ENCODE results near the gene CTSV.
"Not testable (repeated sequence)": the region's sequence is repeated elsewhere in the genome, so short reads cannot be mapped to it uniquely, and the experiment has no call there.

CTSV gene

DNA sequence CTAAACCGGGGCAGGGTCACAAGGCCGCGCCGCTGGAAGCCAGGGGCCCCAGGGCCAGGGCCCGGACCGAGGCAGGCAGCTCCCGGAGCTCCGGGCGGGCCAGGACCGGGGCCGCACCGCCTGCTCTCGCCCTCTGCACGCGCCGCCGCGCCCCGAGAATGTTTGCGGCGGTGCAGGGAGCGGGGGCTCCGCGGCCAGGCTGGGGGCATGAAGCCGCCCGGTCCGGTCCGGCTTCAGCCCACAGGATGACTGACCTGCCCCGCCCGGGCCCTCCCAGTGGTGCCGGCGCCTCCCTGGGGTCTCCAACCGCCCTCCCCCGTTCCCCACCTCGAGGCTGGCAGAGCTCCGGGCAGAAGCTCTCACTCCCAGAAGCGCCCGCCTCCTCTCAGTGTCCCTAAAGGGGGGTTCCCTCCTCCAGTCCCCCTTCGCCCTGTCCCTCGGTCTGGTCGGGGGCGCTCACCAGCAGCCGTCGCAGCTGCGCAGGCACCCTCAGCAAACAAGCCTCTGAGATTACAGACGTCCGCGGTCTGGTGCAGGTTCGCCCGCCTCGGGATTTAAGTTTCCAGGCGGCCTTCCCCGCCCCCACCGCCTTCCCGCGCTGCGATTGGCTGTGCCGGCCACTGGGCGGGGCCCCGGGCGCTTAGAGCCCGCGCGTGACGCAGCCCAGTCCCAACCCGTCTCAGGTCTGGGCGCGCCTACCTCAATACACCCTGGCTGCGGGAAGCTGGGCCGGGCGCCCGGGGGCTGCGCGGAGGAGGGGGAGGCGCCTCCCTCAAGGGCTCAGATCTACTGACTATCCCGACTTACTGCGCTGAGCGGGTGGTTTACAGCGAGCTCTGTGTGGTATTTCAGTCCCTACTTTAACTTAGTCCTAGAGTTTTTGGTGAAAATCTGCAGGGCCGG is at the start of gene CTSV:
Gene CTSV, minus strand, starts transcription at position 532 of the 903 bp plus-strand sequence. CDS start 1,099 bp downstream, outside the sequence.
- Histone ChIP-seq H3F3A (ENCODE audit: control insufficient read depth, insufficient read depth) (no peaks in the 10 kb centered on the region), H3K27me3 (ENCODE audit: control insufficient read depth, low read length) (peaks cover 17% of the 10 kb centered on the region), H3K4me1 (ENCODE audit: control insufficient read depth, low read length) (no peaks in the 10 kb centered on the region), H3K79me2 (ENCODE audit: control insufficient read depth, low read length) (no peaks in the 10 kb centered on the region), H3K4me2 (ENCODE audit: low read length) (peak within 1 kb of the TSS; percentile 67), H3K27ac (ENCODE audit: low read depth, low read length) (no peak within 1 kb of the TSS), H4K20me1 (ENCODE audit: control insufficient read depth, insufficient read depth, low read depth, low read length) (no peaks in the 10 kb centered on the region), H3K9me3 (ENCODE audit: control insufficient read depth, insufficient read depth, low read length) (no peaks in the 10 kb centered on the region), H3K36me3 (ENCODE audit: control insufficient read depth, low read length) (no peaks in the 10 kb centered on the region), H3K4me3 (ENCODE audit: low read length) (peak within 1 kb of the TSS; percentile 51), H3K9me2 (replicated peaks; ENCODE audit: control insufficient read depth, low read length) (no peaks in the 10 kb centered on the region)
- no peak for TF ChIP-seq EZH2phosphoT487 (IDR thresholded peaks at IDR 0.05; ENCODE audit: borderline replicate concordance, low read length)
- no peak for TF ChIP-seq CTCF (IDR thresholded peaks at IDR 0.05; ENCODE audit: low read depth, low read length, poor library complexity, severe bottlenecking)

GRCh38 chr9:97087668-97088215 is 48.8 kb upstream of the CTSV start:
- H3K9me3 ChIP-seq (ENCODE audit: control insufficient read depth, insufficient read depth, low read length); H3K36me3 ChIP-seq (ENCODE audit: control insufficient read depth, low read length); H3K79me2 ChIP-seq (ENCODE audit: control insufficient read depth, low read length); H3K9me2 ChIP-seq (replicated peaks; ENCODE audit: control insufficient read depth, low read length); H3K27ac ChIP-seq (ENCODE audit: low read depth, low read length); H3K4me2 ChIP-seq (ENCODE audit: low read length); H4K20me1 ChIP-seq (ENCODE audit: control insufficient read depth, insufficient read depth, low read depth, low read length); H3F3A ChIP-seq (ENCODE audit: control insufficient read depth, insufficient read depth); H3K4me1 ChIP-seq (ENCODE audit: control insufficient read depth, low read length); H3K4me3 ChIP-seq (ENCODE audit: low read length); H3K27me3 ChIP-seq (ENCODE audit: control insufficient read depth, low read length): not testable (repeated sequence)

GRCh38 chr9:97084562-97084991 is 45.6 kb upstream of the CTSV start:
- not testable (repeated sequence) for H3K4me2 ChIP-seq (ENCODE audit: low read length); H3K79me2 ChIP-seq (ENCODE audit: control insufficient read depth, low read length); H4K20me1 ChIP-seq (ENCODE audit: control insufficient read depth, insufficient read depth, low read depth, low read length); H3K27ac ChIP-seq (ENCODE audit: low read depth, low read length); H3K9me3 ChIP-seq (ENCODE audit: control insufficient read depth, insufficient read depth, low read length); H3K9me2 ChIP-seq (replicated peaks; ENCODE audit: control insufficient read depth, low read length); H3K4me3 ChIP-seq (ENCODE audit: low read length); H3K27me3 ChIP-seq (ENCODE audit: control insufficient read depth, low read length); H3K4me1 ChIP-seq (ENCODE audit: control insufficient read depth, low read length); H3K36me3 ChIP-seq (ENCODE audit: control insufficient read depth, low read length); H3F3A ChIP-seq (ENCODE audit: control insufficient read depth, insufficient read depth)

- no peak for TF ChIP-seq EZH2phosphoT487 (IDR thresholded peaks at IDR 0.05; ENCODE audit: borderline replicate concordance, low read length)
- no peak for TF ChIP-seq CTCF (IDR thresholded peaks at IDR 0.05; ENCODE audit: low read depth, low read length, poor library complexity, severe bottlenecking)
- H3F3A ChIP-seq (ENCODE audit: control insufficient read depth, insufficient read depth), result no peaks in the 10 kb centered on the region
- no peaks in the 10 kb centered on the region for H3K27me3 ChIP-seq (ENCODE audit: control insufficient read depth, low read length)
- H3K79me2 ChIP-seq (ENCODE audit: control insufficient read depth, low read length), result no peaks in the 10 kb centered on the region
- H3K27ac ChIP-seq (ENCODE audit: low read depth, low read length), result no peak overlapping the region
- no peaks in the 10 kb centered on the region for H4K20me1 ChIP-seq (ENCODE audit: control insufficient read depth, insufficient read depth, low read depth, low read length)
- no peak overlapping the region for H3K4me2 ChIP-seq (ENCODE audit: low read length)
- no peaks in the 10 kb centered on the region for H3K36me3 ChIP-seq (ENCODE audit: control insufficient read depth, low read length)
- no peaks in the 10 kb centered on the region for H3K4me1 ChIP-seq (ENCODE audit: control insufficient read depth, low read length)
- no peak overlapping the region for H3K4me3 ChIP-seq (ENCODE audit: low read length)
- H3K9me2 ChIP-seq (replicated peaks; ENCODE audit: control insufficient read depth, low read length), result no peaks in the 10 kb centered on the region
- H3K9me3 ChIP-seq (ENCODE audit: control insufficient read depth, insufficient read depth, low read length), result no peaks in the 10 kb centered on the region
These were observed 39.4 kb upstream of the CTSV start for GRCh38 chr9:97078362-97078761.

Data from DOHH2 (cell line).